Urinary bladder (tissue), 4 donors: ENCODE measurements around the gene DDX11. TPM values are rescaled to one million over a fixed set of nuclear protein-coding genes. Genes with fewer than 3 reads are reported as not detected.
"Not testable (repeated sequence)": the region's sequence is repeated elsewhere in the genome, so short reads cannot be mapped to it uniquely, and the experiment has no call there.

Experiments used
- DNase-seq: peaks from one replicate; pipeline ENCODE4 v3.0.0-alpha.2; 2015; ENCODE audit errors: extremely low spot score
- H3K27ac ChIP-seq: one replicate; pipeline ENCODE4 v1.5.1; 2013; ENCODE audit warnings: low read depth, mild to moderate bottlenecking, moderate library complexity
- H3K36me3 ChIP-seq: one replicate; pipeline ENCODE4 v1.6.1; 2013; ENCODE audit warnings: mild to moderate bottlenecking, moderate library complexity; ENCODE audit not compliant: insufficient read depth
- H3K4me1 ChIP-seq: one replicate; pipeline ENCODE4 v1.6.1; 2013; ENCODE audit warnings: mild to moderate bottlenecking, moderate library complexity; ENCODE audit not compliant: insufficient read depth
- H3K4me3 ChIP-seq: one replicate; pipeline ENCODE4 v1.5.1; 2013; ENCODE audit warnings: low read depth, low read length
- WGBS: extraction: QIAGEN DNeasy Blood & Tissue Kit; methylation state at CpG from one replicate; pipeline ENCODE4 v1.1.7; 2013; 5-methylcytosine and 5-hydroxymethylcytosine counted together
- polyA plus RNA-seq: library from polyadenylated mRNA; stranded (reverse); fragments of 200-250 nt; gene quantifications from one replicate; pipeline ENCODE4 v1.2.3, GENCODE V29; 2013
- total RNA-seq: library from RNA; depleted of rRNA; stranded (reverse); fragments of >200 nt; gene quantifications from one replicate; pipeline ENCODE4 v1.2.3, GENCODE V29; 2014
- donor health status: healthy with polysubstance abuse.
- donor health status: healthy.

Gene DDX11
- total and polyA plus RNA-seq, 2 donors = 13.3 to 29.9 TPM

- peak overlapping the region; percentile 17 for H3K4me3 ChIP-seq
- DNase-seq, H3K27ac ChIP-seq, H3K4me1 ChIP-seq, H3K36me3 ChIP-seq: not testable (repeated sequence)
- 25% methylated on average over 7 of the region's 7 CpGs for WGBS
These were observed 43.2 kb downstream of the DDX11 start for GRCh38 chr12:31116846-31117202.

DNA sequence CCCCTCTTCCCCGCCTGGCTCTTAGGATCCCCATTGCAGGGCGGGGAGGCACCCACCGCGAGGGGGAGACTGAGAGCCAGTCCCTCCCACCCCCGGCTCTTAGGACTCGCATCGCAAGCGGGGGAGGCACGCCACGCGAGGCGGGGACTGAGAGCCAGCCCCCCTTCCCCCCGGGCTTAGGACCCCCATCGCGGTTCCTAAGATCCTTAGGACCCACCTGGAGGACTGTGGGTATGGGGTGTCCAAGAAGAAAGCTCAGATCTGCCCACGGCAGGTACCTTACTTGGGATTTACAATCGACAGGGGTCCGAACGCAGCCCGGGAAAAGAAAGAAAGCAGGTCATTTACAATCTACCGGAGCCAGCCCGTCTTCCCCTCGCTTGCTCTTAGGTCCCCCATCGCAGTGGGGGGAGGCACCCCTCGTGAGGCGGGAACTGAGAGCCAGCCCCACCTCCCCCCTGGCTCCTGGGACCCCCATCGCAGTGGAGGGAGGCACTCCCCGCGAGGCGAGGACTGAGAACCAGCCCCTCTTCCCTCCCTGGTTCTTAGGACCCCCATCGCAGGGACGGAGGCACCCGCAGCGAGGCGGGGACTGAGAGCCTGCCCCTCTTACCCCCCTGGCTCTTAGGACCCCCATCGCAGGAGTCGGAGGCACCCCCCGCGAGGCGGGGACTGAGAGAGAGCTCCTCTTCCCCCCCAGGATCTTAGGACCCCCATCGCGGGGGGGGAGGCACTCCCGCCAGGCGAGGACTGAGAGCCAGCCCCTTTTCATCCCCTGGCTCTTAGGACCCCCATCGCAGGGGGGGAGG, 43.7 kb downstream of the DDX11 start:
- H3K27ac ChIP-seq = no peak overlapping the region
- H3K4me3 ChIP-seq = peak overlapping the region; percentile 17
- WGBS = under 1% methylated on average over 45 of the region's 45 CpGs
- H3K4me1 ChIP-seq = no peaks in the 10 kb centered on the region
- H3K36me3 ChIP-seq = no peaks in the 10 kb centered on the region
- no peak for DNase-seq

DNA sequence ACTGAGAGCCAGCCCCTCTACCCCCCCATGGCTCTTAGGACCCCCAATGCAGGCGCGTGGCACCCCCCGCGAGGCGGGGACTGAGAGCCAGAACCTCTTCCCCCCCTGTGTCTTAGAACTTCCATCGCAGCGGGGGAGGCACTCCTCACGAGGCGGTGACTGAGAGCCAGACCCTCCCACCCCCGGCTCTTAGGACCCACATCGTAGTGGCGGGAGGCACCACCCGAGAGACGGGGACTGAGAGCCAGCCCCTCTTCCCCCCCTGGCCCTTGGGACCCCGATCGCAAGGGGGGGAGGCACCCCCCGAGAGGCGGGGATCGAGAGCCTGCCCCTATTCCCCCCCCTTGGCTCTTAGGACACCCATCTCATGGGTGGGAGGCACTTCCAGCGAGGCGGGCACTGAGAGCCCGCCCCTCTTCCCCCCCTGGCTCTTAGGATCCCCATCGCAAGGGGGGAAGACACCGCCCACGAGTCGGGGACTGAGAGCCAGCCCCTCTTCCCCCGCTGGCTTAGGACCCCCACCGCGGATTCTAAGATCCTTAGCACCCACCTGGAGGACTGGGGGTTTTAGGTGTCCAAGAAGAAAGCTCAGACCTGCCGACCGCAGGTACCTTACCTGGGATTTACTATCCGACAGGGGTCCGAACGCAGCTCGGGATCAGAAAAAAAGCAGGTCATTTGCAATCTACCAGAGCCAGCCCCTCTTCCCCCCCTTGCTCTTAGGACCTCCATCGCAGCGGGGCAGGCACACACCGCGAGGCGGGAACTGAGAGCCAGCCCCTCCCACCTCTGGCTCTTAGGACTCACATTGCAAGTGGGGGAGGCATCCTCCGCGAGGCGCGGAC, 44.9 kb downstream of the DDX11 start:
- Histone ChIP-seq H3K36me3 (no peaks in the 10 kb centered on the region), H3K27ac (no peak overlapping the region), H3K4me1 (no peaks in the 10 kb centered on the region), H3K4me3 (peak overlapping the region; percentile 17)
- WGBS = 4% methylated on average over 44 of the region's 44 CpGs
- peak; percentile 25 for DNase-seq

GRCh38 chr12:31119192-31119802, 45.6 kb downstream of the DDX11 start:
- Histone ChIP-seq H3K27ac (no peak overlapping the region), H3K4me1 (no peaks in the 10 kb centered on the region), H3K36me3 (no peaks in the 10 kb centered on the region), H3K4me3 (peak overlapping the region; percentile 17)
- DNase-seq = no peak
- 6% methylated on average over 34 of the region's 34 CpGs for WGBS

GRCh38 chr12:31119803-31120211, 46.1 kb downstream of the DDX11 start:
- Histone ChIP-seq H3K27ac (no peak overlapping the region), H3K4me1 (no peaks in the 10 kb centered on the region), H3K4me3 (no peak overlapping the region), H3K36me3 (no peaks in the 10 kb centered on the region)
- no peak for DNase-seq
- 3% methylated on average over 24 of the region's 24 CpGs for WGBS

DNA sequence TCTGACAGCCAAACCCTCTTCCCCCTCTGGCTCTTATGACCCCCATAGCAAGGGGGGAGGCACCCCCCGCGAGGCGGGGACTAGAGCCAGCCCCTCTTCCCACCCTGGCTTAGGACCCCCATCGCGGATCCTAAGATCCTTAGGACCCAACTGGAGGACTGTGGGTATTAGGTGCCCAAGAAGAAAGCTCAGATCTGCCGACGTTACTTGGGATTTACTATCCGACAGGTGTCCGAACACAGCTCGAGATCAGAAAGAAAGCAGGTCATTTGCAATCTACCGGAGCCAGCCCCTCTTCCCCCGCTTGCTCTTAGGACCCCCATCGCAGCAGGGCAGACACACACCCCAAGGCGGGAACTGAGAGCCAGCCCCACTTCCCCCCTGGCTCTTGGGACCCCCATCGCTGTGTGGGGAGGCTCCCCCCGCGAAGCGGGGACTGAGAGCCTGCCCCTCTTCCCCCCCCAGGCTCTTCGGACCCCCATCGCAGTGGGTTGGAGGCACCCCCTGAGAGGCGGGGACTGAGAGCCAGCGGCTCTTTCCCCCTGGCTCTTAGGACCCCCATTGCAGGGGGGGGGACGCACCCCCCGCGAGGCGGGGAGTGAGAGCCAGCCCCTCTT, 46.8 kb downstream of the DDX11 start:
- 11% methylated on average over 21 of the region's 26 CpGs for WGBS
- Histone ChIP-seq H3K4me1 (no peaks in the 10 kb centered on the region), H3K4me3 (no peak overlapping the region), H3K27ac (no peak overlapping the region), H3K36me3 (no peaks in the 10 kb centered on the region)
- no peak for DNase-seq

DNA sequence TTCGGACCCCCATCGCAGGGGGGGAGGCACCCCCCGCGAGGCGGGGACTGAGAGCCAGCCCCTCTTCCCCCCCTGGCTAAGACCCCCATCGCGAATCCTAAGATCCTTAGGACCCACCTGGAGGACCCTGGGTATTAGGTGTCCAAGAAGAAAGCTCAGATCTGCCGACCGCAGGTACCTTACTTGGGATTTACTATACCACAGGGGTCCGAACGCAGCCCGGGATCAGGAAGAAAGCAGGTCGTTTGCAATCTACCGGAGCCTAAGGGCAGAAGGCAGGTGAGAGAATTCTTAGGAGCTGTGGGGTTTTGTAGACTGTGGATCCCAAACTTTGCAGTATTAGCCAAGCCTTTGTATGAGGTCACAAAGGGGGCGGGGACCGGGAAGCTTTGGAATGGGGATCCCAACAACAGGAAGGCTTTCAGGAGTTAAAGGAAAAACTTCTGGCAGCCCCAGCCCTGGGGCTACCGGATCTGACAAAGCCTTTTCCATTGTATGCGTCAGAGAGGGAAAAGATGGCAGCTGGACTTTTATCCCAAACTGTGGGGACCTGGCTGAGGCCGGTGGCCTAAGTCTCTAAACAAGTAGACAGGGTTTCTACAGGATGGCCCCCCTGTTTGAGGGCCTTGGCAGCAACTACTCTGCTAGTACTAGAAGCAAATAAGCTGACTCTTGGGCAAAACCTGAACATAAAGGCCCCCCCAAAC, 47.5 kb downstream of the DDX11 start:
- H3K36me3 ChIP-seq, H3K4me1 ChIP-seq, H3K4me3 ChIP-seq, DNase-seq, H3K27ac ChIP-seq: not testable (repeated sequence)
- WGBS = 26% methylated on average over 19 of the region's 19 CpGs

- H3K27ac ChIP-seq = no peak overlapping the region
- no peak overlapping the region for H3K4me3 ChIP-seq
- H3K36me3 ChIP-seq = no peaks in the 10 kb centered on the region
- no peaks in the 10 kb centered on the region for H3K4me1 ChIP-seq
- DNase-seq = no peak
- WGBS = 80% methylated on average over 16 of the region's 19 CpGs
These were observed 48.8 kb downstream of the DDX11 start for GRCh38 chr12:31122481-31122880.

DNA sequence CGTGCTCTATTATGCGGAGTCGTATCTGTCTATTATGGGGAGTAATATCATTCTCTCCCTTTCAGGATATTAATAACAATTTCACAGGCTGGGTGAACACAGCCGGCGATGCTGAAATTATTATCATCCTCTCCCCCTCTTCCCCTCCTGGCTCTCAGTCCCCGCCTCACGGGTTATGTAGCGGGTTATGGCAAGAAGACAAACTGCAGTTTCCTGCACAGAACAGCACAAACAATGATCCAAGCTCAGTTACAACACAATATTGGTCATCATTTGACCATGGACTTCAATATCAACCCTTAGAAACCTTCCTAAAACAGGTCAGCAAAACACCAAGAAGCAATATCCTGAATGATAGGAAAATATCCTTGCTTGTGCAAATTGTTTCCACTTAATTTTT, 50.5 kb downstream of the DDX11 start:
- H3K36me3 ChIP-seq, H3K4me3 ChIP-seq, H3K27ac ChIP-seq, DNase-seq, H3K4me1 ChIP-seq: not testable (repeated sequence)
- WGBS = 62% methylated on average over 8 of the region's 8 CpGs

DNA sequence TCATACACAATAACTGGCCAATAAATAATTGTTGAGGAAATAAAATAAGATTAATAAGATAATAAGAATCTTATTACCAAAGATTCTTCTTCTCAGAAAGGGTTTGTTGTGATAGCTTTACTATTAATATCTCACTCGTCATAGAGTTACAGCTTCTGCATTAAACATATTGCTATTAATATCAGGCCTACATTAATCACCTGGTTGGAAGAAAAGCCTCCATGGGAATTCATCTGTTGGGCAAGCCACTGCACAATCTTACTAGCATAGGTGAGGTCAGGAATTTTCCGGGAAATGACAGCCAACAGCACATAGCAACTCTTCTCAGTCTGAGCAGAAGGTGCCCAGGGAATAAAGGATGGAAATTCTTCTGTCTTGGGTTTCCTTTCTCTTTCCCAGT, 51.5 kb downstream of the DDX11 start:
- H3K4me1 ChIP-seq, H3K27ac ChIP-seq, DNase-seq, H3K36me3 ChIP-seq, H3K4me3 ChIP-seq: not testable (repeated sequence)
- 91% methylated on average over 2 of the region's 2 CpGs for WGBS

- not testable (repeated sequence) for DNase-seq
- 76% methylated on average over 2 of the region's 4 CpGs for WGBS
These were observed 53.7 kb downstream of the DDX11 start for GRCh38 chr12:31127209-31127848.

DNA sequence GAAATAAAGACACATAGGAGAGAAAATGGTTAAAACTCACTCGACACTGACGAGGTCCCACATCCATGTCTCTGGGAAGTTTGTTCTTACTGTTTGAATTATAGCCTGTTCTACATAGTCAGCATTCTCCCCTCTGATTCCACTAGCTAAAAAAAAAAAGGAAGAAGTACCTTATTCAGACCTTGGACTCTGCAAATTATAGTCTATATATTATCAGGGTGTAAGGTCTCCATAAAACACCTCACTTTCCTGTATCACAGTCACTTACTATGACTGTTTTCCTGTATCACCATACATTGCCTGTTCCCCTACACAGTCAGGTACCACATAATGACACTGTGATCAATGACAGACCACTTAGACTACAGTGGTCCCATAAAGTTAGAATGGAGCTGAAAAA, 62.9 kb downstream of the DDX11 start:
- H3K36me3 ChIP-seq, H3K4me1 ChIP-seq, H3K4me3 ChIP-seq, H3K27ac ChIP-seq, DNase-seq: not testable (repeated sequence)
- WGBS = 62% methylated on average over 2 of the region's 2 CpGs

More at GRCh38 chr12:31127209-31127848, 53.7 kb downstream of the DDX11 start:
- H3K27ac ChIP-seq, H3K36me3 ChIP-seq, H3K4me1 ChIP-seq, H3K4me3 ChIP-seq: not testable (repeated sequence)
